HG03378 (cell line): ENCODE results near the gene CST2.
A peak's percentile ranks its signal among the peaks of the same experiment; 100 is the strongest.
"Not testable (repeated sequence)": the region's sequence is repeated elsewhere in the genome, so short reads cannot be mapped to it uniquely, and the experiment has no call there.

Experiments used
- ATAC-seq: cut with Tn5 transposase; IDR thresholded peaks from one replicate; pipeline ENCODE4 v1.9.1; 2021; ENCODE audit warnings: mild to moderate bottlenecking, moderate library complexity; ENCODE audit not compliant: unreplicated experiment

Gene CST2

GRCh38 chr20:23811559-23811958, 15.0 kb downstream of the CST2 start:
- not testable (repeated sequence) for ATAC-seq

GRCh38 chr20:23810349-23810748, 16.2 kb downstream of the CST2 start:
- ATAC-seq: not testable (repeated sequence)

DNA sequence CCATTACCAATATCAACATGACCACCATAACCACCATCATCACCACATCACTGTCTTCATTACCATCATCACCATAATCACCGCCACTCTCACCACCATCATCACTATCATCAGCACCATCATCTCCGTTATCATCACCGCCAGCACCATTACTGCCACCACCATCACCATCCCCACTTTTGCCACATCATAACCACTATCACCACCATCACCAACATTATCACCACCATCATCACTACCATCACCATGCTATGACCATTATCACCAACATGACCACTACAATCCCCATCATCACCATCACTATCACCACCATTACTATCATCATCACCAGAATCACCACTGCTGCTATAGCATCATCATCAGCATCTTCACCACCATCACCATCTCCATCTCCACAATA, 25.7 kb downstream of the CST2 start:
- no peak for ATAC-seq

- ATAC-seq: peak; percentile 82
These were observed 27.2 kb downstream of the CST2 start for GRCh38 chr20:23799216-23799847.

DNA sequence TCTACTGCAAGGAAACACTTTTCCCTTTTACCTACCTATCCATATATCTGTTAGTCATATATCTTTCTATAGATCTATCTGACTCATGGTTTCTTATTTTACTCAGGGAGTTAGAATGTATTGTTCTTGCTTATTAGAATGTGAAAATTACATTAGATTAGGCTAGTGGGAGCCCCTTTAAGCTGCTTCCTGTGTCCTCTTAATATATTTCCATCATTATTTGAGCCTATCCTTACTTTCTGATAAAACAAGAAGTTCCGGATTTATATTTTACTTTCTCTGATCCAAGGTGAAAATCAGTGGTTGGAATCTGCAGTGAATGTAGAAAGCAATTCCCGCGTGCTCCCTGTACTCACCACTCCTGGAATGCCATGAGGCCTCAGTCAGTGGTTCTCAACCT, 31.0 kb downstream of the CST2 start:
- no peak for ATAC-seq

DNA sequence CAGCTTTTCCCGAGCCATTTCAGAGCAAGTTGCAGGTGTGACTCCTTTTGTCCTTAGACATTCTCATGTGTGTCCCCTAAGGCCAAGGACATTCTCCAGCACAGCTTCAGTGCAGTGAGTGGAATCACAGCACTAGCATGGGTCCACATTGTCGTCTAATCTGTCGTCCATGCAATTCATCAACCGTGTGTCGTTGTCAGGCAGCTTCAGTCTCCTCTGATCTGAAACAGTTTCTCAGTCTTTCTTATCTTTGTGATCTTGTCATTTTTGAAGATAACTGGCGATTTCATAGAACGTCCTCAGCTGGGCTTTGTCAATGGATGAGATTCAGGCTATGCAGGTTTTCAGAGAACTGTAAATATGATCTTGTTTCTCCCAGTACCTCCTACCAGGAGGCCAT, 31.7 kb downstream of the CST2 start:
- ATAC-seq: no peak

- ATAC-seq: no peak
These were observed 32.5 kb downstream of the CST2 start for GRCh38 chr20:23794065-23794464.

DNA sequence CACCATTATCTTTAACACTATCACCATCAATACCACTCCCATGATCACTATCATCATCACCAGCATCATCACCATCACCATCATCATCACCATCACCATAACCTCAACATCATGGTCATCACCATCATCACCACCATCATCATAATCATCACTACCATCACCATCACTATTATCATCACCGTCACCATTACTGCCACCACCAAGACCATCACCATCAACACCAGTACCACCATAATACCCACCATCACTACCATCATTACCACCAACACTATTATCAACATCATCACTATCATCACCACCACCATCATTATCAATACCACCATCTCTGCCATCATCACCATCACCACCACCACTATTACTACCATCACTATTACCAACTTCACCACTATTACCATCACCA, 43.1 kb downstream of the CST2 start:
- no peak for ATAC-seq

DNA sequence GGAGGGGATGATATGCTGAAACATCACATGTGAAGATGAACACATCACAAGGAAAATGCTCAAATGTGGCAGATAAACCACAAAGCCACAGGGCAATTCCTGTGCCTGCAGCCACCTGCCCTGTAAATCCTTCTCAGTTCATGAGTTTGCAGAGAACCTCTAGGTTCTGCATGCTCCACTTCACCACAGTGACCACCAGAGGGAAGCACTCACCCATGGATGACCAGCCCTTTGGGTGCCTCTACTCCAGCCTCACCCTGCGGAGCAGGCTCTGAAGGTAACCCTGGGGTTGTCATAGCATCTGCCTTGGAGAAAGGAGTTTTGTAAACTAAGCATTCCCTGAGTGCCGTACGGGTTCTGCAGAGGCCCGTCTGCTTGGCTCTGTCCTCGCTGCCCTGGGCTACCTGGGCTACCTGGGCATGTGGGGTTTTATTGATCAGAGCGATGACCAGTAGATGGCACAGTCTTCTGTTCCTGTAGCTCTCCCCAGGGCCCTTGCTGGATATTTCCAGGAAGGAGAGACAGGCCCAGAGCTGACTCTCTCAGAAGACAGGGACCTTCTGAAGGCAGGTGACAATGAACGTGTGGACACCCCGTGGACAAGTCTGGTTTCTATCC, 44.1 kb downstream of the CST2 start:
- no peak for ATAC-seq

DNA sequence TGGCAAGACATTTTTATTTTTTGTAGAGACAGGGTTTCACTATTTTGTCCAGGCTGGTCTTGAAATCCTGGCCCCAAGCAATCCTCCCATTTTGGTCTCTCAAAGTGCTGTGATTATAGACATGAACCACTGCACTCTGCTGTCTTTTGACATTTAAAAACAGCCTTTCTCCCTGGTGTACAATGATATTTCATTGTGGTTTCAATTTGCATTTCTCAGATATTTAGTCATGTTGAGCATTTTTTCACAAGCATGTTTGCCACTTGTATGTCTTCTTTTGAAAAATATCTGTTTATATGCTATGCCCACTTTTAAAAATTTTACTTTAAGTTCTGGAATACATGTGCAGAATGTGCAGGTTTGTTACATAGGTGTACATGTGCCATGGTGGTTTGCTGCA, 47.9 kb downstream of the CST2 start:
- ATAC-seq: not testable (repeated sequence)

- not testable (repeated sequence) for ATAC-seq
These were observed 49.1 kb downstream of the CST2 start for GRCh38 chr20:23777380-23777779.

DNA sequence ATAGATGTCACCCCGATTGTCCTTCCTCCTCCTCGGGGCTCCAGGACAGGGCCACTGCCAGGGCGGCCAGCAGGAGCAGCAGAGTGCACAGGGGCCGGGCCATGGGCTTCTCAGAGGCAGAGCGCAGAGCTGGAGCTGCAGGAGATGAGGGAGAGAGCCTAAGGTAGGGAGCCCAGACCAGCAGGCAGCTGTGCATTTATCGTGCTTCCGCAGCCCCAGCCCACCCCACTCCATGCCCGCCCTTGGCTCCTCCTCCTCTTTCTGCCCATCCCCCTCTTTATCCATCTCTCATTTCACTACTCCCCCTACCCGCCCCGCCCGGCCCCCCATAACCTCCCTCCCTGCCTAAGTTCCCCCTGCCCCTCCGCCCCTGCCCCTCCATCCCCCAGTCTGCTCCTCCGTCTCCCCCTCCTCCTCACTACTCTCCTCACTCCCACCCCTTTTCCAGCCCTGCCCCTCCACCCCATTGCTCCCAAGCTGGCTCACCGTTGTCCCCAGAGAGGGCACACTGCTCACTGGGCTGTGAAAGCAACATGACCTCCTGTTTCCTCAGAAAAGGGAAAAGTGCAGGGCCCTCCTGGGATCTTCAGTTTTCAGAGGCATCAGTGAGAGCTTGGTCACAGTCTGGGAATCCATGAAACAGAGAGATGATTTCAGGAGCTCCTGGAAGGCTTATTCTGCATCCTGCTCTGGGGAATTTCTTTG, 50.3 kb downstream of the CST2 start:
- no peak for ATAC-seq

DNA sequence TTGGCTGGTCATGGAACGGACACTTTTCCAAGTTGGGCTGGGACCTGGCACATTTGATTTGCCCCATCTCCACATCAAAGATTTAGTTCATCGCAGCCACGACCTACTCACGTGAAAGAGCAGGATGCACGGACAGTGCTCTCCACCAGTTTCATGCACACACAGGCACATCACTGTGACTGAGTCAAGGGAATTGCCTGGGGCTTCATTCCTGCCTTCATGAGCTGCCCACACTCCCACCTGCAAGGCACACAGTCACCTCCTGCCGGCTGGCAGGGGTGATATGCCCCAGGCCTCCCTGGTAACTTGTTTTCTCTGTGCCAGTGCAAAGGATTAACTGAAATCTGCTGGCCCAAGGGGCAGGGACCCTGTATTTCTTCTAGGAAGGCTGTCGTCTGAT, 52.4 kb downstream of the CST2 start:
- ATAC-seq: no peak
